NCI-H146 treated with DMSO at 0.1 percent for 48 hours (cell line): ENCODE measurements around the gene MYOF.
"Not testable (repeated sequence)": the region's sequence is repeated elsewhere in the genome, so short reads cannot be mapped to it uniquely, and the experiment has no call there.

Experiments used
- DNase-seq: peaks from one replicate; lab custom pipeline; 2025; ENCODE audit not compliant: unreplicated experiment; lab: John Stamatoyannopoulos, UW

The MYOF gene

GRCh38 chr10:93485690-93486089 is 3.6 kb upstream of the MYOF start:
- no peak for DNase-seq

- no peak for DNase-seq
These were observed 443 bp downstream of the MYOF start for GRCh38 chr10:93481637-93482144.

- no peak for DNase-seq
These were observed 3.3 kb downstream of the MYOF start for GRCh38 chr10:93478873-93479272.

GRCh38 chr10:93476756-93477155 is 5.4 kb downstream of the MYOF start:
- no peak for DNase-seq

- DNase-seq = no peak
These were observed 6.3 kb downstream of the MYOF start for GRCh38 chr10:93475871-93476270.

- no peak for DNase-seq
These were observed 6.9 kb downstream of the MYOF start for GRCh38 chr10:93475227-93475626.

- no peak for DNase-seq
These were observed 8.2 kb downstream of the MYOF start for GRCh38 chr10:93473804-93474472.

- no peak for DNase-seq
These were observed 9.0 kb downstream of the MYOF start for GRCh38 chr10:93473161-93473560.

- no peak for DNase-seq
These were observed 11.0 kb downstream of the MYOF start for GRCh38 chr10:93471110-93471651.

GRCh38 chr10:93469454-93469853 is 12.7 kb downstream of the MYOF start:
- DNase-seq = no peak

- DNase-seq = no peak
These were observed 13.5 kb downstream of the MYOF start for GRCh38 chr10:93468461-93469213.

- not testable (repeated sequence) for DNase-seq
These were observed 14.5 kb downstream of the MYOF start for GRCh38 chr10:93467635-93468034.

- no peak for DNase-seq
These were observed 16.1 kb downstream of the MYOF start for GRCh38 chr10:93465806-93466675.

GRCh38 chr10:93464776-93465388 is 17.3 kb downstream of the MYOF start:
- no peak for DNase-seq

- DNase-seq = no peak
These were observed 18.2 kb downstream of the MYOF start for GRCh38 chr10:93463723-93464476.

GRCh38 chr10:93462881-93463280 is 19.3 kb downstream of the MYOF start:
- no peak for DNase-seq

GRCh38 chr10:93462371-93462770 is 19.8 kb downstream of the MYOF start:
- DNase-seq = no peak

- peak; percentile 59 for DNase-seq
These were observed 20.3 kb downstream of the MYOF start for GRCh38 chr10:93461807-93462178.

GRCh38 chr10:93461109-93461806 is 20.9 kb downstream of the MYOF start:
- DNase-seq = peak; percentile 54
